Dermis blood vessel endothelial cell (primary cell): ENCODE data around the gene CDC42BPB. TPM values are rescaled to one million over a fixed set of nuclear protein-coding genes. Genes with fewer than 3 reads are reported as not detected.

Experiments
- DNase-seq: peaks from one replicate; pipeline ENCODE4 v3.0.0; 2010
- total RNA-seq: library from RNA; depleted of rRNA; stranded (reverse); fragments of >200 nt; gene quantifications from 2 replicates; pipeline ENCODE4 v1.2.3, GENCODE V29; 2014

The CDC42BPB gene
- total RNA-seq, 1 donor from 2014 or later: 118 TPM

DNA sequence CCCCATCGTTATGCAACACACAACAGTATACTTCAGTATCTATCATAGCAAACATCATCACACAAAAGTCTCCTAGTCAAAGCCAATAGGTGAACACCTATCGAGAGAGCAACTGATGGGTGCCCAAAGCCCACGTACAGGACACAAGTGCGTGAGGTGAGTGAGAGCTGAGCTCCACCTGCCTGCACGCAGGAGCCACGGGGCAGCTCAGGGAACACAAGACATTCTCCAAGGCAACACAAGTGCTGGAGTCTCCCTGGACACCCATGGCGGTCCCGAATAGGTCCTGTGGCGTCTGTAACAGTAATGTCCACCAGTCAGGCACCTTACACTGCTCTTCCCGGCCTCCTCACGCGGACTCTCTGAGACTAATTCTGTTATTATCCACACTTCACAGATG lies 44.3 kb downstream of the CDC42BPB start:
- no peak for DNase-seq

- DNase-seq: no peak
Measured at GRCh38 chr14:103009559-103009958, 47.8 kb downstream of the CDC42BPB start.

- DNase-seq: peak; percentile 80
Measured at GRCh38 chr14:103008768-103009357, 48.5 kb downstream of the CDC42BPB start.

- DNase-seq: no peak
Measured at GRCh38 chr14:103008126-103008525, 49.2 kb downstream of the CDC42BPB start.

GRCh38 chr14:103007555-103007954 lies 49.8 kb downstream of the CDC42BPB start:
- peak; percentile 78 for DNase-seq

- no peak for DNase-seq
Measured at GRCh38 chr14:103006991-103007520, 50.3 kb downstream of the CDC42BPB start.

- no peak for DNase-seq
Measured at GRCh38 chr14:103006106-103006505, 51.2 kb downstream of the CDC42BPB start.

DNA sequence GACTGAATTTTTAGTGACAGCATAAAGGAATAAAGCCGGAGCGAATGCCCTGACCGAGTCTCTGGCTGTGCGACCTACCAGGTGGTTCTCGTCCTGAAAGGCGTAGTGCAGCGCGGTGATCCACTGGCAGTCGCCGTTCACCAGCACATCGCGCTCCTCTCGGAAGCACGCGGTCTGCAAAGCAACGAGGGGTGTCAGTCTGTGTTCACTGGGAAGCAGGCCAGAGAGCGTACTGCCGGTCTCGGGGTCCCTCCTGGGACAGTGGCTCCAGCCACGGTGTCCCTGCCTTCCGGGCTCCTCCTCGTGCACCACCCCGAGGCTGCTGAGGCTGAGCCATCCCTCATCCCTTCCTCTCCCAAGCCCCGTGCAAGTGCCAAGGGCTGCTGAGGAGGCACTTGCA lies 53.5 kb downstream of the CDC42BPB start:
- no peak for DNase-seq

GRCh38 chr14:103003351-103003615 lies 54.1 kb downstream of the CDC42BPB start:
- no peak for DNase-seq

DNA sequence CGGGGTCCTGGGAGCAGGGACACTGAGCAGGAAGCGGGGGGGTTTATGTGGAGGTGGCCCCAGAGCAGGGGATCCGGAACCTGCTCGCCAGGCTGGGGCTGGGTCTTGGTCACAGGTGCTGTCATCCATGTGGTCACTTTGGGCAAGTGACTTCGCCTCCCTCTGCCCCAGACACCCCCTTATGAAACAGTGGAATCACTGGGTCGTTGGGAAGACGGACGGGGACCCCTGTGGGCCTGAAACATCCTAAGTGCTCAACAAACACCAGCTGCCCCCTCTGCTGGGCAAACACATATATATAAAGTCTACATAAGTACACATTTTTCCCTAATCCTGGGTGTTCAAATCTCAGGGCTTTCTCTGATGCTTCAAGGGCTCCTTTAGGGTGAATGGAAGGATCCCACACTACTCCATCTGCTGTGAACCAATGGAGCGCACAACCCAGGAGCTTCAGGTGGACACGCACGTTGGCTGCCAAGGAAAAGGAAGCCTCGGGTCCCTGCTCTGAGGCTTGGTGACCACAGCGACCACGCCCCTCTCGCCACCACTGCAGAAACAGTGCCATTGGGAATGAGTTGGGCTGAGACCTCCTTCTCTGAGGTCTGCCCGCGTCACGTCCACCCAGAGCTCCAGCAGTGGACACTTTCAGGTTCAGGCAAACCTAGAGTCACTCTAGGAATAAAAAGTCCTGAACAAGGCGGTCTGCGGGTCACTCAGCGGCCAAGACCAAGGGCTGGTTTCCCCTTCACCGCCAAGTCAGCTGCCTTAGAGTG lies 54.6 kb downstream of the CDC42BPB start:
- DNase-seq: no peak

DNA sequence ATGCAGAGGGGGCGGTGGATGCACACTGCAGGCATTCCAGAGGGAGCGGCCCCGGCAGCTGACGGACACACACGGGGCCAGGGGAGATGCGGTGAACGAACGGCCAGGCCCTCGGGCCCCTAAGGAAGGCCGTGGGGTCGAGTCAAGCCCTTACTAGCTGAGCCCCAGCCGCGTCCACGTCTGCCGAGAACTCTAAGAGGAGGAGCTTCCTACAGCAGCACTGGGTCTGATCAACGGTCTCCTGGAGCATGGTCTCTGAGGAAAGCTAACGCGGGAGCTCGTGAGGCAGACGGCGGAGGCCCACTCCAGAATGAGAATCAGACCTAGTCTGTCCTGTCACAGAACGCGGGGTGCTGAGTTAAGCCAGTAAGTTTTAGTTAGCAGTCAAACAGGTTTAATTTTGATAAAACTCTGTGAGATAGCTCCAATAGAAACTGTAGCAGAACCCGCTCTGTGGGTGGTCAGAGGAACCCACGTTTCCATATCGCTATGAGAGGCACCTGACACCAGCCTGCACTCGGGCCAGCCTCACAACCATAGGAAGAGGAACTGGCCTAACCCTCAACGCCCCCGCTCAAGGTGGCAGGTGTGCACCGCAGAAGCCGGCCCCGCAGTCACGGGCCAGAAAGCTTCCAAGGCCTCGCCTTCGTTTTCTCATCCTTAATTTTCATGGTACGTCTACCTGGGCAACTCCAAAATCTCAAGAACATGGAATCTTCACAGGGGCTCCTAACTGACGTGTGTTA lies 55.5 kb downstream of the CDC42BPB start:
- DNase-seq: no peak

- DNase-seq: no peak
Measured at GRCh38 chr14:103001226-103001625, 56.1 kb downstream of the CDC42BPB start.

- DNase-seq: no peak
Measured at GRCh38 chr14:103000291-103000921, 56.9 kb downstream of the CDC42BPB start.

GRCh38 chr14:102999227-102999895 lies 58.0 kb downstream of the CDC42BPB start:
- no peak for DNase-seq

DNA sequence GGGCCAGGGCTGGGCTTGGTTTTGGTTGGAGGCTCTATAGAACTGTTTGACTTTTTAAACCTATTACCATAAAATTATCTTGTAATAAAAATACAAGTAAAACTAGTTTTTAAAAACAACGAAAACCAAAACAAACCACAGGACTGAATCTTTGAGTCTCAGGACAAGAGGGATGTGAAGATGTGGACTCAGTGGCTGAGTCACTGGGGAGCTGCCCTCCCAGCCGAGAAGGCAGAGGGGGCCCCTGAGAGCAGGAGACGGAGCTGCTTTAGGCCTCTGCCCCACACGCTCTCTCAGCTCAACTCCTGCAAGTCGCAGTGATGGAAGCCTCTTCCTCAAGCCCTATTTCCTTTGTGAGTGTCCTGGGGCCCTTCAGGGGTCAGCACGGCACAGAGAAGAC lies 59.0 kb downstream of the CDC42BPB start:
- DNase-seq: no peak

- DNase-seq: no peak
Measured at GRCh38 chr14:102996941-102997340, 60.4 kb downstream of the CDC42BPB start.

GRCh38 chr14:102994689-102995088 lies 62.7 kb downstream of the CDC42BPB start:
- no peak for DNase-seq

DNA sequence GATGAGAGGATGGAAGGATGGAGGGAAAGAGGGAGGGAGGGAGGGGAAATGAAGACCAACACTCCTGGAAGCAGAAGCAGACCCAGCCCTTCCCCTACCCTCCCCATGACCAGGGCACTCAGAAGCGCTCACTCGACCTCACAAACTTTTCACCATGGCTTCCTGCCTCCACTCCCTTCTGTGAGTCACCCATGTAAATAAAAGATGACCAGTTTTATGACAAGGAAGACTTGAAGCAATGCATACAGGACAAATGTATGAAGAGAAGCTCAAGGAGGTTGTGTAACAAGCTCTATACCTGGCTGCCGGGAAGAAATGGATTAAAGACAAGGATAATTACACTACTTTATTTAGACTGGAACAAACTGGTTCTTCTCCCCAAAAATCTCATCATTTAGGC lies 63.8 kb downstream of the CDC42BPB start:
- peak; percentile 64 for DNase-seq

- no peak for DNase-seq
Measured at GRCh38 chr14:102991376-102991775, 66.0 kb downstream of the CDC42BPB start.

GRCh38 chr14:102988054-102988453 lies 69.3 kb downstream of the CDC42BPB start:
- peak; percentile 33 for DNase-seq

GRCh38 chr14:102986810-102987579 lies 70.4 kb downstream of the CDC42BPB start:
- peak; percentile 76 for DNase-seq

GRCh38 chr14:102985665-102986064 lies 71.7 kb downstream of the CDC42BPB start:
- no peak for DNase-seq
